HG03558 (cell line): ENCODE data around the gene RAB3B.
A peak's percentile ranks its signal among the peaks of the same experiment; 100 is the strongest.
"Not testable (repeated sequence)": the region's sequence is repeated elsewhere in the genome, so short reads cannot be mapped to it uniquely, and the experiment has no call there.

Experiments used
- ATAC-seq: cut with Tn5 transposase; IDR thresholded peaks from one replicate; pipeline ENCODE4 v1.9.1; 2021; ENCODE audit warnings: moderate number of reproducible peaks; ENCODE audit not compliant: unreplicated experiment; ENCODE audit errors: extremely low read depth

Gene RAB3B

GRCh38 chr1:51877434-51878307 is 112.8 kb downstream of the RAB3B start:
- ATAC-seq = peak; percentile 3

- no peak for ATAC-seq
These were observed 114.7 kb downstream of the RAB3B start for GRCh38 chr1:51875836-51876235.

- ATAC-seq = no peak
These were observed 115.2 kb downstream of the RAB3B start for GRCh38 chr1:51875291-51875772.

- not testable (repeated sequence) for ATAC-seq
These were observed 117.2 kb downstream of the RAB3B start for GRCh38 chr1:51873270-51873669.

- no peak for ATAC-seq
These were observed 119.0 kb downstream of the RAB3B start for GRCh38 chr1:51871351-51871975.

- no peak for ATAC-seq
These were observed 119.7 kb downstream of the RAB3B start for GRCh38 chr1:51870603-51871350.

- no peak for ATAC-seq
These were observed 122.8 kb downstream of the RAB3B start for GRCh38 chr1:51867479-51868232.

- ATAC-seq = no peak
These were observed 127.1 kb downstream of the RAB3B start for GRCh38 chr1:51863384-51863783.

DNA sequence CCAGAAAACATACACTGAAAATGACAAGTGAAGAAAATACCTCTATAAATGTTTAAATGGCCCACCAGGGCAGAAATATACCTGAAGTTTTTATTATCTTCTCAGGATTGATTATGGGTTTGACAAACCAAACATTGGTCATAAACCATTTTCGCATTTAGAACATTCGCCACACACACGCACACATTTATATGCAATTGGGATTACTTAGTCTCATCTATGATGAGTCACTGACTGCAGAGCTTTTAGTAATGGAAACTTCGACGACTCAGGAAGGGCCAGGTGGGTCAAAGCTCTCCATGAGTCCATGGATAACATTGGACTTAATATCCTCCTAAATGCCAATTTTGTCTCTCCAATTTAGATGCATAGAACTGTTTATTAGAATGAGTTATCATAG is 128.8 kb downstream of the RAB3B start:
- no peak for ATAC-seq

- ATAC-seq = no peak
These were observed 130.8 kb downstream of the RAB3B start for GRCh38 chr1:51859735-51860134.

DNA sequence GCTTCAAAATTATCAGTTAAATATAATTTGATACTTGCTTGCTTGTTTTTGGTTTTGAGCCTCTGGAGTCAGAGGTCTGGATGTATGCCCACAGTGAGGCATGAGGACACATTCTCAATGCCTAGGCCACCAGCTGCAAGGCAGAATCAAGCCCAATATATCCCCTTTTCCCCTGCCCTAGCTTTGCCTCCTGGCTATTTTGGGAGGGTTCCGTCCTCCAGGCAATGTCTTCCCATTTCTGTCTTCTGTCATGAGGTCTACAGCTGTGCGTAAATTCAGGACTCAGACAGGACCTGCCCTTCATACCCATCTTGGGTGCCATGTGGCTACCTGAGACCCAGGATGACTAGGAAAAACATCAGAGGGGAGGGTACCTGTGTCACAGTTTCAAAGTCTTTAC is 131.2 kb downstream of the RAB3B start:
- no peak for ATAC-seq

- no peak for ATAC-seq
These were observed 131.6 kb downstream of the RAB3B start for GRCh38 chr1:51858892-51859291.
